Keratinocyte (primary cell): ENCODE data around the gene SNU13. TPM values are rescaled to one million over a fixed set of nuclear protein-coding genes. Genes with fewer than 3 reads are reported as not detected.

Source experiments
- DNase-seq: peaks from one replicate; pipeline ENCODE4 v3.0.0-alpha.2; 2011; ENCODE audit warnings: low read depth, missing footprints, low spot score
- FAIRE-seq: peaks from 2 replicates; lab custom pipeline; 2011; peaks lifted over from hg19 to GRCh38; lab: Jason Lieb, UNC
- H2AFZ ChIP-seq: 2 replicates; pipeline ENCODE4 v1.6.0; 2012; ENCODE audit warnings: low read length, control low read depth, inconsistent platforms; ENCODE audit not compliant: control insufficient read depth
- H3K27ac ChIP-seq: 2 replicates; pipeline ENCODE4 v1.5.1; 2011; ENCODE audit warnings: low read length; ENCODE audit not compliant: control insufficient read depth, insufficient read depth
- H3K27me3 ChIP-seq: 3 replicates; pipeline ENCODE4 v1.6.0; 2011; ENCODE audit warnings: low read length; ENCODE audit not compliant: control insufficient read depth, insufficient read depth; ENCODE audit errors: extremely low read depth
- H3K36me3 ChIP-seq, 2 experiments: 2 replicates in 1 of 2; 3 replicates in 1 of 2; pipeline ENCODE4 v1.5.1; 2011; ENCODE audit warnings: low read length in 2 of 2, mild to moderate bottlenecking in 1 of 2; ENCODE audit not compliant: control insufficient read depth in 2 of 2, insufficient read depth in 2 of 2; ENCODE audit errors: extremely low read depth in 1 of 2
- H3K4me1 ChIP-seq: 3 replicates; pipeline ENCODE4 v1.5.1; 2011; ENCODE audit warnings: low read length; ENCODE audit not compliant: control insufficient read depth, insufficient read depth; ENCODE audit errors: extremely low read depth
- H3K4me2 ChIP-seq: 3 replicates; pipeline ENCODE4 v1.6.0; 2011; ENCODE audit warnings: low read depth, low read length; ENCODE audit not compliant: control insufficient read depth, insufficient read depth; ENCODE audit errors: extremely low read depth
- H3K4me3 ChIP-seq, 3 experiments: fragments of 200-600 bp in 1 of 3; sonication (generic) in 1 of 3; 2 replicates in 2 of 3; 3 replicates in 1 of 3; pipeline ENCODE4 v1.5.1; 2011 to 2016; ENCODE audit warnings: low read length in 3 of 3, mild to moderate bottlenecking in 3 of 3, control low read depth in 2 of 3, inconsistent platforms in 1 of 3, low read depth in 1 of 3, mixed read lengths in 1 of 3, mixed run types in 1 of 3, moderate library complexity in 1 of 3; ENCODE audit not compliant: control insufficient read depth in 2 of 3, insufficient read depth in 2 of 3; ENCODE audit errors: extremely low read depth in 1 of 3
- H3K79me2 ChIP-seq: 2 replicates; pipeline ENCODE4 v1.6.0; 2012; ENCODE audit warnings: low read length; ENCODE audit not compliant: control insufficient read depth, insufficient read depth
- H3K9ac ChIP-seq: 3 replicates; pipeline ENCODE4 v1.6.0; 2011; ENCODE audit warnings: low read length; ENCODE audit not compliant: control insufficient read depth, insufficient read depth; ENCODE audit errors: extremely low read depth
- H3K9me1 ChIP-seq: 3 replicates; pipeline ENCODE4 v1.6.0; 2011; ENCODE audit warnings: low read length; ENCODE audit not compliant: control insufficient read depth, insufficient read depth; ENCODE audit errors: extremely low read depth
- H3K9me3 ChIP-seq: 2 replicates; pipeline ENCODE4 v1.5.1; 2012; ENCODE audit warnings: low read depth, low read length; ENCODE audit not compliant: control insufficient read depth
- H4K20me1 ChIP-seq: 3 replicates; pipeline ENCODE4 v1.6.0; 2011; ENCODE audit warnings: low read length; ENCODE audit not compliant: control insufficient read depth, insufficient read depth; ENCODE audit errors: extremely low read depth
- EZH2 ChIP-seq: IDR thresholded peaks from one replicate; pipeline ENCODE4 v1.6.1; 2012; ENCODE audit warnings: inconsistent platforms, mild to moderate bottlenecking, low read length, moderate library complexity
- dilution Hi-C: fragments of 300-500 bp; cut with MboI; formaldehyde crosslinking; loops from one replicate; pipeline ENCODE4 v1.7.0; 2020; ENCODE audit warnings: low sequenced_read_pairs; ENCODE audit not compliant: extremely low pct_ligation_motif_present
- polyA plus RNA-seq, 5 experiments: library from polyadenylated mRNA; depleted of rRNA in 3 of 5; stranded (reverse) in 3 of 5; stranded (forward) in 1 of 5; unstranded in 1 of 5; fragments of >200 nt; gene quantifications; 1 replicate in 1 of 5; 2 replicates in 3 of 5; 3 replicates in 1 of 5; pipeline versions ENCODE4 v1.2.1 to v1.2.3, GENCODE V29; 2011 to 2012; ENCODE audit warnings: missing spikeins in 2 of 5, low read depth in 1 of 5, low replicate concordance in 1 of 5
- TF ChIP-seq, protein P1 (sequence below), 3 experiments: IDR thresholded peaks in 1 of 3; conservative IDR thresholded peaks in 1 of 3; optimal IDR thresholded peaks in 1 of 3; 2 replicates in 2 of 3; 3 replicates in 1 of 3; pipeline versions ENCODE3 to v1.5.1; 2011; ENCODE audit warnings: low read length in 3 of 3, mild to moderate bottlenecking in 3 of 3, moderate library complexity in 2 of 3, control low read depth in 1 of 3, inconsistent platforms in 1 of 3; ENCODE audit not compliant: insufficient read depth in 2 of 3; ENCODE audit errors: extremely low read depth in 1 of 3

Gene SNU13
- polyA plus RNA-seq, 1 donor (not counting 4 experiments of a cell fraction or from before 2014, with no cell fraction given) = 230 TPM

DNA sequence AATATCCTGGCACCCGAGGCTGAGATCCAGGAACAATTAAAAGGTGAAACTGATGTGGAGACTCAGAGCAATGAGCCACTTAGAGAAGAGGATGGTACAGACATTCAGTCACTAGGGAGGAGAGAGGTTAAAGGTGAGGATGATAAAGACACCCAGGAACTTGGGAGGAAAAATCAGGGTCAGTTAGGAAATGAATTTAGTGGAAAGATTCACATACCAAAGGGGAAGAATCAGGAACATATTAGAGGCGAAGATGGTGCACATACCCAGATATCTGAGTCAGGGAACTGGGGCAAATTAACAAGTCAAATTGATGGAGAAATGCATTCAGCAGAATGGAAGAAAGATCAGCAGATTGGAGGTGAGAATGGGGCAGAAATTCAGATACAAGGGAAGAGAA, 6.5 kb upstream of the SNU13 start:
- no peaks in the 10 kb centered on the region for H3K9me3 ChIP-seq
- no peak overlapping the region for H3K9ac ChIP-seq
- H3K36me3 ChIP-seq = peaks cover 5 to 6% of the 10 kb centered on the region in 2 experiments
- no peak overlapping the region for H3K4me3 ChIP-seq
- FAIRE-seq (no peak), DNase-seq (no peak)
- H4K20me1 ChIP-seq = no peaks in the 10 kb centered on the region
- TF ChIP-seq, protein P1, sequence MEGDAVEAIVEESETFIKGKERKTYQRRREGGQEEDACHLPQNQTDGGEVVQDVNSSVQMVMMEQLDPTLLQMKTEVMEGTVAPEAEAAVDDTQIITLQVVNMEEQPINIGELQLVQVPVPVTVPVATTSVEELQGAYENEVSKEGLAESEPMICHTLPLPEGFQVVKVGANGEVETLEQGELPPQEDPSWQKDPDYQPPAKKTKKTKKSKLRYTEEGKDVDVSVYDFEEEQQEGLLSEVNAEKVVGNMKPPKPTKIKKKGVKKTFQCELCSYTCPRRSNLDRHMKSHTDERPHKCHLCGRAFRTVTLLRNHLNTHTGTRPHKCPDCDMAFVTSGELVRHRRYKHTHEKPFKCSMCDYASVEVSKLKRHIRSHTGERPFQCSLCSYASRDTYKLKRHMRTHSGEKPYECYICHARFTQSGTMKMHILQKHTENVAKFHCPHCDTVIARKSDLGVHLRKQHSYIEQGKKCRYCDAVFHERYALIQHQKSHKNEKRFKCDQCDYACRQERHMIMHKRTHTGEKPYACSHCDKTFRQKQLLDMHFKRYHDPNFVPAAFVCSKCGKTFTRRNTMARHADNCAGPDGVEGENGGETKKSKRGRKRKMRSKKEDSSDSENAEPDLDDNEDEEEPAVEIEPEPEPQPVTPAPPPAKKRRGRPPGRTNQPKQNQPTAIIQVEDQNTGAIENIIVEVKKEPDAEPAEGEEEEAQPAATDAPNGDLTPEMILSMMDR (optimal IDR thresholded peaks at IDR 0.05 in 1 of 3, IDR thresholded peaks at IDR 0.05 in 1 of 3, conservative IDR thresholded peaks at IDR 0.05 in 1 of 3; ENCODE audit: extremely low read depth in 1 of 3, insufficient read depth in 2 of 3, low read length in 3 of 3) = no peak
- TF ChIP-seq EZH2 = no peak
- no peak overlapping the region for H3K4me2 ChIP-seq
- no peaks in the 10 kb centered on the region for H3K9me1 ChIP-seq
- H3K79me2 ChIP-seq = no peaks in the 10 kb centered on the region
- dilution Hi-C loops = no loop called here
- H3K27ac ChIP-seq = no peak overlapping the region
- peaks cover 11% of the 10 kb centered on the region for H3K4me1 ChIP-seq
- H3K27me3 ChIP-seq = no peaks in the 10 kb centered on the region
- H2AFZ ChIP-seq = no peak overlapping the region

DNA sequence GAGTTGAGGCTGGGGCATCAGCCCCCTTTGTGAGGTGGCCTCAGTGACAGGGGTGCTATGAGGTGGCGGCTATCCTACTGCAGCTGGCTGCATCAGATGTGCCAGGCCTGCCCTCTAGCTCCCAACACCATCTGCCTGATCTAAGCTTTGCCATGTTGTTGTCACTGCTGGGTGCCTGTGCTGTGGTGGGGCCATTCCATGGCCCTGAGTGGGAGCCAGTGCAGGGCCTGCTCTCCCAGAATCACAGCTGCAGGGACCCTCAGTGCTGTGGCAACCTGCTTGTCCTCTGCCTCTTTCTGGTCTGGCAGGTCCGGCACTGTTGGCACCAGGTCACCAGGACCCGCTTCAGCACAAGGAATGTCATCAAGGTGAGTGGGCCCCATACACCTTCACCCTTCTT, 1.8 kb upstream of the SNU13 start:
- Histone ChIP-seq H3K36me3 (peaks cover 5 to 6% of the 10 kb centered on the region in 2 experiments), H3K9me3 (no peaks in the 10 kb centered on the region), H3K27me3 (no peaks in the 10 kb centered on the region), H2AFZ (no peak overlapping the region), H4K20me1 (no peaks in the 10 kb centered on the region), H3K4me3 (no peak overlapping the region), H3K4me2 (no peak overlapping the region), H3K9me1 (no peaks in the 10 kb centered on the region), H3K27ac (no peak overlapping the region), H3K79me2 (peaks cover 32% of the 10 kb centered on the region), H3K9ac (no peak overlapping the region), H3K4me1 (peaks cover 2% of the 10 kb centered on the region)
- DNase-seq (no peak), FAIRE-seq (no peak)
- no peak for TF ChIP-seq EZH2
- TF ChIP-seq, protein P1 (optimal IDR thresholded peaks at IDR 0.05 in 1 of 3, IDR thresholded peaks at IDR 0.05 in 1 of 3, conservative IDR thresholded peaks at IDR 0.05 in 1 of 3; ENCODE audit: extremely low read depth in 1 of 3, insufficient read depth in 2 of 3, low read length in 3 of 3) = no peak
- dilution Hi-C loops = no loop called here
